VCaP (cell line): Measurements from ENCODE around the gene ENKD1.
A peak's percentile ranks its signal among the peaks of the same experiment; 100 is the strongest.

Experiments used
- H3K27ac ChIP-seq: fragments of 450-650 bp; 2 replicates; pipeline ENCODE4 v1.5.1; 2017
- TF ChIP-seq, protein P1 (sequence below): fragments of 450-650 bp; conservative IDR thresholded peaks from 2 replicates; pipeline ENCODE4 v1.5.1; 2017; ENCODE audit warnings: mild to moderate bottlenecking, moderate library complexity

Gene ENKD1

DNA sequence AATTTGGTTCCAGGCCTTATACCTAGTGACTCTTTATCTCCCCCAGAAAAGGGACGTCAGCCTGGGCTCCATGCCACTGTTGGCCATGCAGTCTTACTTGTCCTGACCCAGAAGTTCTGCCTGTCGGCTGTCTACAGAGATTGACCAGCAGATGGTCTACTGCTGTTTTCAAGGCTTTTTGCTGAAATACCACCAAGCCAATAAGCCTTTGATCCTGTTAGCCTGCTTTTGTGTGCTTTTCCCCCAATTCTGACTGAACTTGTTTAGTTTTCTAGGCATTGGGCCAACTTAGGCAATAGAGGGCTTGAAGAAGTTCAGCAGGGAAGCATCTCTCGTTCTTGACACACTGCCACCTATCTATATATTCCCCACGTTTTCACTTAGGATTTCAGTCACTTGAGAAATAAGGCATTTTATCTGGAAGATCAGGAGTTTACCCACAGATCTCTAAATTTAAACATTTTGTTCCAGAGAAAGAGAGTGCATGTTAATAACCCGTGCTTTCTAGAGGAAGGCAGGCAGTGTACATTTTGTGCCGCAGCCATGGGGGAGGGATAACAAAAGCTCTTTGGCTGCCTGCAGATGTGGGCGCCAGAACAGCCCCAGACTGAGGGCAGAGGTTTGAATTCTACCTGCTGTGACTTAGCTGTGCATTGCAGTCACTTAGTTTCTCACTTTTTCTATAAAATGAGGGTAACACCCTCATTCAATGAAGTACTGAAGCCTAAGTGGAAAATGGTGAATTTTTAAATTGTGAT lies 34.0 kb downstream of the ENKD1 start:
- TF ChIP-seq, protein P1, sequence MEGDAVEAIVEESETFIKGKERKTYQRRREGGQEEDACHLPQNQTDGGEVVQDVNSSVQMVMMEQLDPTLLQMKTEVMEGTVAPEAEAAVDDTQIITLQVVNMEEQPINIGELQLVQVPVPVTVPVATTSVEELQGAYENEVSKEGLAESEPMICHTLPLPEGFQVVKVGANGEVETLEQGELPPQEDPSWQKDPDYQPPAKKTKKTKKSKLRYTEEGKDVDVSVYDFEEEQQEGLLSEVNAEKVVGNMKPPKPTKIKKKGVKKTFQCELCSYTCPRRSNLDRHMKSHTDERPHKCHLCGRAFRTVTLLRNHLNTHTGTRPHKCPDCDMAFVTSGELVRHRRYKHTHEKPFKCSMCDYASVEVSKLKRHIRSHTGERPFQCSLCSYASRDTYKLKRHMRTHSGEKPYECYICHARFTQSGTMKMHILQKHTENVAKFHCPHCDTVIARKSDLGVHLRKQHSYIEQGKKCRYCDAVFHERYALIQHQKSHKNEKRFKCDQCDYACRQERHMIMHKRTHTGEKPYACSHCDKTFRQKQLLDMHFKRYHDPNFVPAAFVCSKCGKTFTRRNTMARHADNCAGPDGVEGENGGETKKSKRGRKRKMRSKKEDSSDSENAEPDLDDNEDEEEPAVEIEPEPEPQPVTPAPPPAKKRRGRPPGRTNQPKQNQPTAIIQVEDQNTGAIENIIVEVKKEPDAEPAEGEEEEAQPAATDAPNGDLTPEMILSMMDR = no peak
- no peak overlapping the region for H3K27ac ChIP-seq

DNA sequence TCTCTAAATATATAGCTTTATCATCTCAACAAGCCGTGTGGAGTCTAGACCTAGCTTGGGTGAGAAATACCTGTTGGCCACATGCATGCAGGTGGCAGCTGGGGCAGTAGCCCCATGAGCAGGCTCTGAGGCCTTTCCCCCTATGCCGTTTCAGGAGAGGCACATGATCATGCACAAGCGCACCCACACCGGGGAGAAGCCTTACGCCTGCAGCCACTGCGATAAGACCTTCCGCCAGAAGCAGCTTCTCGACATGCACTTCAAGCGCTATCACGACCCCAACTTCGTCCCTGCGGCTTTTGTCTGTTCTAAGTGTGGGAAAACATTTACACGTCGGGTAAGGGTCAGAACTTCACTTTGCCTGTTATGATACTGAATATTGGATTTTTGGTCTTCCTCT lies 38.3 kb downstream of the ENKD1 start:
- H3K27ac ChIP-seq = no peak overlapping the region

DNA sequence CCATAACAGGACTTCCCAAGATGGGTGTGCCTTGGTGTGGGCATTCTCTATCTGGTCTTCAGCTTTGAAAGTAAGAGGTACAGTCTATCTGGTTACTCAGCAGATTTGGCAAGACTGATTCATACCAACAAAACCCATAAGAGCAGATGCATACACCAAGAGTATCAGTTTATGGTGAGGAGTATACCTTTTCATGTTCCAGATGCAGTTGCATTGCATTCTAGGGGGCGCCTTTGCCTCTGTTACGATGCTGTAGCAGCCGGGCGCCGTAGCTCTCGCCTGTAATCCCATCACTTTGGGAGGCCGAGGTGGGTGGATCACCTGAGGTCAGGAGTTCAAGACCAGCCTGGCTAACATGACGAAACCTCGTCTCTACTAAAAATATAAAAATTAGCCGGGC lies 52.7 kb downstream of the ENKD1 start:
- TF ChIP-seq, protein P1 = 0 out of 2 replicates have a peak, but pooled peaks have one; percentile 6
- no peak overlapping the region for H3K27ac ChIP-seq

More for the DNA sequence above, 38.3 kb downstream of the ENKD1 start:
- TF ChIP-seq, protein P1 = no peak
